ENCODE results near the gene RBM34. TPM values are rescaled to one million over a fixed set of nuclear protein-coding genes. Genes with fewer than 3 reads are reported as not detected.
A peak's percentile ranks its signal among the peaks of the same experiment; 100 is the strongest.

RBM34 gene
- total RNA-seq, 4 donors from 2014 or later = 13.1 to 56.7 (median 29.7) TPM

DNA sequence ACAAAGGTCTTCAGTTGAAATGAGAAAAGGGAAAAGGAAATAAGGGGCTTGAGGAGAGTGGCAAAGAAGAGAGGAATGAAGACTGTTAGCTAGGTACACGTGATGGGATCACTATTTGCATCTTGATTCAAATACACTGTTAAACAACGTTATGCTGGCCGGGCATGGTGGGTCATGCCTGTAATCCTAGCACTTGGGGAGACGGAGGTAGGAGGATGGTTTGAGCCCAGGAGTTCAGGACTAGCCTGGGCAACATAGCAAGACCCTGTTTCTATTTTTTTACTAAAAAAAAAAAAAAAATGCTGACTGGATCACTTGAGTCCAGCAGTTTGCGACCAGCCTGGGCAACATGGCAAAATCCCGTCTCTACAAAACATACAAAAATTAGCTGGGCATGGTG, 2.4 kb downstream of the RBM34 start:
- no peak overlapping the region for H3K27ac ChIP-seq
- no peaks in the 10 kb centered on the region for H3K27me3 ChIP-seq
- peaks cover 0 to 11% (median 3%) of the 10 kb centered on the region in 4 donors for H3K36me3 ChIP-seq
- H3K4me1 ChIP-seq = peaks cover 8 to 54% (median 32%) of the 10 kb centered on the region in 4 donors
- 92 to 94% methylated on average over 6 of the region's 6 CpGs for WGBS, 2 donors (ENCODE audit: low coverage in 1 of 2)
- TF ChIP-seq POLR2A (IDR thresholded peaks at IDR 0.05) = no peak
- no peaks in the 10 kb centered on the region for H3K9me3 ChIP-seq
- intact Hi-C loops (cut with DNase I; ENCODE audit: low total_unique reads) (no loop called here), in situ Hi-C loops (cut with MboI; ENCODE audit: low pct_ligation_motif_present in 1 of 4, low pct_unique_long_range_greater_than_20kb in 1 of 4, low sequenced_read_pairs in 3 of 4) (no loop called here)
- no peak overlapping the region for H3K4me3 ChIP-seq
- DNase-seq = no peak

DNA sequence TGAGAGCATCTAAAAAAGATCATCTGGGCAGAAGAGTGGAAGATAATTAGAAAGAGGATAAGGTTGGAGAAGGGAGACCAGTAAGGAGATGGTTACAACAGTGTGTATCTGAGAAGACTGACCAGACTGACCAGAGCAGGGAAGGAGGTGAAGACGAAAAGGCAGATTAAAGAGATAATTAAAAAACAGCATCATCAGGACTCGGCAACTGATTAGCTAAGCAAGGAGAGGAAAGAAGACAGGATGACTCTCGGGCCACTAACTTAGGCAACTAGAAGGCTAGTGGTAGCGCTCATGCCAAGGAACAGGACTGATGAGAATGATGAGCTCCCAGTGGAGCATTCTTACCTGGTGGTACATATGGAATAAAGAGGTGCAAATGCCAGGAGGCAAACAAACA, 3.9 kb downstream of the RBM34 start:
- intact Hi-C loops (cut with DNase I; ENCODE audit: low total_unique reads) (no loop called here), in situ Hi-C loops (cut with MboI; ENCODE audit: low pct_ligation_motif_present in 1 of 4, low pct_unique_long_range_greater_than_20kb in 1 of 4, low sequenced_read_pairs in 3 of 4) (no loop called here)
- DNase-seq = no peak
- H3K36me3 ChIP-seq = peaks cover 0 to 24% (median 11%) of the 10 kb centered on the region in 4 donors
- peaks cover 8 to 54% (median 32%) of the 10 kb centered on the region in 4 donors for H3K4me1 ChIP-seq
- peak overlapping the region; percentile 17 to 59 (median 45) for H3K27ac ChIP-seq
- no peak overlapping the region for H3K4me3 ChIP-seq
- TF ChIP-seq EP300 (IDR thresholded peaks at IDR 0.05; ENCODE audit: low read depth) (no peak), POLR2A (IDR thresholded peaks at IDR 0.05) (no peak), POLR2AphosphoS5 (IDR thresholded peaks at IDR 0.05) (no peak)
- TF ChIP-seq, protein P1, sequence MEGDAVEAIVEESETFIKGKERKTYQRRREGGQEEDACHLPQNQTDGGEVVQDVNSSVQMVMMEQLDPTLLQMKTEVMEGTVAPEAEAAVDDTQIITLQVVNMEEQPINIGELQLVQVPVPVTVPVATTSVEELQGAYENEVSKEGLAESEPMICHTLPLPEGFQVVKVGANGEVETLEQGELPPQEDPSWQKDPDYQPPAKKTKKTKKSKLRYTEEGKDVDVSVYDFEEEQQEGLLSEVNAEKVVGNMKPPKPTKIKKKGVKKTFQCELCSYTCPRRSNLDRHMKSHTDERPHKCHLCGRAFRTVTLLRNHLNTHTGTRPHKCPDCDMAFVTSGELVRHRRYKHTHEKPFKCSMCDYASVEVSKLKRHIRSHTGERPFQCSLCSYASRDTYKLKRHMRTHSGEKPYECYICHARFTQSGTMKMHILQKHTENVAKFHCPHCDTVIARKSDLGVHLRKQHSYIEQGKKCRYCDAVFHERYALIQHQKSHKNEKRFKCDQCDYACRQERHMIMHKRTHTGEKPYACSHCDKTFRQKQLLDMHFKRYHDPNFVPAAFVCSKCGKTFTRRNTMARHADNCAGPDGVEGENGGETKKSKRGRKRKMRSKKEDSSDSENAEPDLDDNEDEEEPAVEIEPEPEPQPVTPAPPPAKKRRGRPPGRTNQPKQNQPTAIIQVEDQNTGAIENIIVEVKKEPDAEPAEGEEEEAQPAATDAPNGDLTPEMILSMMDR (IDR thresholded peaks at IDR 0.05) = no peak
- no peaks in the 10 kb centered on the region for H3K9me3 ChIP-seq
- no peaks in the 10 kb centered on the region for H3K27me3 ChIP-seq
- 73 to 86% methylated on average over 2 to 4 of the region's 4 CpGs for WGBS, 2 donors (ENCODE audit: low coverage in 1 of 2)

DNA sequence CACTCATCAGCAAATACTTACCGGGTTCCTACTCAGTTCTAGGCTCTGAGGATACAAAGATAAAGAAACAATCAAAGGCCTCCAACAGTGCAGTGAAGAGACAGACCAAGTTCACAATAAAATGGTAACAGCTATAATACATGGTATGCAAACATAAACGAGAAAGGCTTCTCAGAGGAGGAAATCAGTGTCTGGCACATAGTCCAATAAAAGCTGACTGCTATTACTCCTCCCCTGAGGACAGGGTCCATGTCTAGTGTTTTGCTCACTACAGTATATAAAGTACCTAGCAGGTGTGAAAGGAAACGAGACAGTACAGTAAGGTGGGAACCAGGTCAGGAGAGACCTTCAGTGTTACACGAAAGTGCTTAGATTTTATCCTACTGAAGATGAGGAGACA, 4.3 kb downstream of the RBM34 start:
- no peak overlapping the region for H3K4me3 ChIP-seq
- H3K27me3 ChIP-seq = no peaks in the 10 kb centered on the region
- DNase-seq = no peak
- H3K27ac ChIP-seq = peak overlapping the region; percentile 17 to 59 (median 48)
- H3K36me3 ChIP-seq = peaks cover 0 to 28% (median 13%) of the 10 kb centered on the region in 4 donors
- TF ChIP-seq POLR2A (IDR thresholded peaks at IDR 0.05) = no peak
- TF ChIP-seq EP300 (IDR thresholded peaks at IDR 0.05; ENCODE audit: low read depth) = no peak
- TF ChIP-seq, protein P1 (IDR thresholded peaks at IDR 0.05) = no peak
- no peak for TF ChIP-seq POLR2AphosphoS5 (IDR thresholded peaks at IDR 0.05)
- 42 to 49% methylated on average over 4 of the region's 4 CpGs for WGBS, 2 donors (ENCODE audit: low coverage in 1 of 2)
- intact Hi-C loops (cut with DNase I; ENCODE audit: low total_unique reads) = no loop called here
- peaks cover 8 to 50% (median 29%) of the 10 kb centered on the region in 4 donors for H3K4me1 ChIP-seq
- H3K9me3 ChIP-seq = no peaks in the 10 kb centered on the region
- in situ Hi-C loops (cut with MboI; ENCODE audit: low pct_ligation_motif_present in 1 of 4, low pct_unique_long_range_greater_than_20kb in 1 of 4, low sequenced_read_pairs in 3 of 4) = no loop called here

DNA sequence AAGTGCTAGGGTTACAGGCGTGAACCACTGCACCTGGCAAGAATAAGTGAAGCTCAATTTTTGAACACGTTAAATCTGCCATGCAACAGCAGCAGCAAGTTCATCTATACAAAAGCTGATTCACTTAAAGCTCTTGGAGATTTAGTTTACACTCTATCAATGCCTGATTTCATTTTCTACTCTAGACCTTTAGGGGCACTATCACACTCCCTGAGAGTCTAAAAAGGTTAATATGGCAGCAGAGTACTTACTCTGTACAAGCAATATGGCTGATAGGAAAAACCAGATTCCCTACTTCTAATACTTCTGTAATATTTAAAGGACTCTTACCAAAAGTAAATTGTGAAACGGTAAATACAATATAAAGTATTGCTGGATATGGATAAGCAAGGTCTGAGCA, 4.8 kb downstream of the RBM34 start:
- Histone ChIP-seq H3K36me3 (peaks cover 0 to 31% (median 15%) of the 10 kb centered on the region in 4 donors), H3K4me3 (no peak overlapping the region), H3K4me1 (peaks cover 8 to 48% (median 27%) of the 10 kb centered on the region in 4 donors), H3K9me3 (no peaks in the 10 kb centered on the region), H3K27me3 (no peaks in the 10 kb centered on the region), H3K27ac (peak overlapping the region in 3 of 4 donors; percentile 17 to 58 (median 39))
- 75 to 80% methylated on average over 2 to 3 of the region's 3 CpGs for WGBS, 2 donors (ENCODE audit: low coverage in 1 of 2)
- in situ Hi-C loops (cut with MboI; ENCODE audit: low pct_ligation_motif_present in 1 of 4, low pct_unique_long_range_greater_than_20kb in 1 of 4, low sequenced_read_pairs in 3 of 4) (no loop called here), intact Hi-C loops (cut with DNase I; ENCODE audit: low total_unique reads) (no loop called here)
- TF ChIP-seq, protein P1 (IDR thresholded peaks at IDR 0.05) = no peak
- no peak for TF ChIP-seq EP300 (IDR thresholded peaks at IDR 0.05; ENCODE audit: low read depth)
- no peak for TF ChIP-seq POLR2A (IDR thresholded peaks at IDR 0.05)
- TF ChIP-seq POLR2AphosphoS5 (IDR thresholded peaks at IDR 0.05) = no peak
- DNase-seq = no peak

DNA sequence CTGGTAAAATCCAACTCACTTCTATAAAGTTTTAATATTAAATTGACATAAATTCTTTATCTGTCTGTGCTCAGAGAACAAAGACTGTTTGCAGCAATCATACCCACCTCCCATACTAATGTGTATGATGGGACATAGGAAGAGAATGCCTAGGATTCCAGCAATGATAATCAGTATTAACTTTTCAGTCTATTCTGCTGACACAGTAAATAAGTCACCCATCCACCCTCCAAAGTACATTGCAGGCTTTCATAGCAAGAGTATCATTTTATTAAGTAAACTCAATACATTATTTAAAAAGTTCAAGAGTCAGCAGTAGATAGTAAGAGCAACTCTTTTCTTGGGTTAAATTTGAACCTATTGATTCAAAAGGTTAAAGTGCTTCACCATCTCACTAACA, 8.8 kb downstream of the RBM34 start:
- no peak for DNase-seq
- H3K36me3 ChIP-seq = peaks cover 0 to 68% (median 21%) of the 10 kb centered on the region in 4 donors
- H3K27me3 ChIP-seq = no peaks in the 10 kb centered on the region
- no peaks in the 10 kb centered on the region for H3K9me3 ChIP-seq
- no peak overlapping the region for H3K4me3 ChIP-seq
- in situ Hi-C loops (cut with MboI; ENCODE audit: low pct_ligation_motif_present in 1 of 4, low pct_unique_long_range_greater_than_20kb in 1 of 4, low sequenced_read_pairs in 3 of 4) (no loop called here), intact Hi-C loops (cut with DNase I; ENCODE audit: low total_unique reads) (no loop called here)
- no peak overlapping the region for H3K27ac ChIP-seq
- H3K4me1 ChIP-seq = peaks cover 0 to 15% (median 9%) of the 10 kb centered on the region in 4 donors
- TF ChIP-seq POLR2A (IDR thresholded peaks at IDR 0.05) (no peak), EP300 (IDR thresholded peaks at IDR 0.05; ENCODE audit: low read depth) (no peak), POLR2AphosphoS5 (IDR thresholded peaks at IDR 0.05) (no peak)
- TF ChIP-seq, protein P1 (IDR thresholded peaks at IDR 0.05) = no peak

Measured in transverse colon (tissue), 4 donors.